Testis (tissue), 3 donors: Measurements from ENCODE around the gene EXOC4. TPM values are rescaled to one million over a fixed set of nuclear protein-coding genes. Genes with fewer than 3 reads are reported as not detected.
A peak's percentile ranks its signal among the peaks of the same experiment; 100 is the strongest.

ENCODE experiments used
- DNase-seq: peaks from one replicate; pipeline ENCODE4 v3.0.0-alpha.2; 2019
- H3K27ac ChIP-seq, 2 donors: fragments of 200-600 bp; sonication (generic); one replicate each; pipeline ENCODE4 v1.5.1; 2019
- H3K27me3 ChIP-seq: fragments of 200-600 bp; sonication (generic); one replicate; pipeline ENCODE4 v1.5.1; 2019
- H3K36me3 ChIP-seq: fragments of 200-600 bp; sonication (generic); one replicate; pipeline ENCODE4 v1.5.1; 2017; ENCODE audit warnings: low read depth; ENCODE audit errors: missing control alignments
- H3K4me1 ChIP-seq: fragments of 200-600 bp; sonication (generic); one replicate; pipeline ENCODE4 v1.5.1; 2019
- H3K4me3 ChIP-seq, 2 donors: fragments of 200-600 bp; sonication (generic); one replicate each; pipeline ENCODE4 v1.5.1; 2017 to 2019
- H3K9me3 ChIP-seq: fragments of 200-600 bp; sonication (generic); one replicate; pipeline ENCODE4 v1.5.1; 2017
- CTCF ChIP-seq, 3 experiments: fragments of 450-650 bp in 2 of 3; fragments of 200-600 bp in 1 of 3; sonication (generic) in 1 of 3; IDR thresholded peaks; one replicate each; pipeline ENCODE4 v1.5.1; 2016 to 2019; ENCODE audit warnings: antibody characterized with exemption in 3 of 3, mild to moderate bottlenecking in 2 of 3, moderate library complexity in 1 of 3
- POLR2A ChIP-seq: fragments of 450-650 bp; IDR thresholded peaks from one replicate; pipeline ENCODE4 v1.6.1; 2017; ENCODE audit warnings: antibody characterized with exemption, mild to moderate bottlenecking, moderate library complexity
- whole genome bisulfite sequencing, 2 donors: methylation state at CpG; one replicate each; pipeline ENCODE4 v1.1.5; 2018; 5-methylcytosine and 5-hydroxymethylcytosine counted together
- intact Hi-C: fragments of 100-400 bp; cut with DNase I; formaldehyde crosslinking; loops from one replicate; pipeline ENCODE4 v1.15.1; 2023; ENCODE audit warnings: low total_unique reads
- polyA plus RNA-seq: library from polyadenylated mRNA; stranded (reverse); fragments of 350-450 nt; fragmentation: Illumina TruSeq; extraction: RNeasy Lipid Tissue Mini Kit (QIAGEN cat#74804); gene quantifications from one replicate; pipeline ENCODE4 v1.2.3, GENCODE V29; 2014; ENCODE audit warnings: low read depth, low replicate concordance; ENCODE audit not compliant: insufficient read depth
- total RNA-seq, 2 donors: library from RNA; depleted of rRNA; stranded (reverse); fragments of >200 nt; gene quantifications; one replicate each; pipeline ENCODE4 v1.2.3, GENCODE V29; 2016

EXOC4 gene
- total and polyA plus RNA-seq, 3 donors from 2014 or later = 47.4 to 169 (median 142) TPM

GRCh38 chr7:133850497-133851280, 597.8 kb downstream of the EXOC4 start:
- no peaks in the 10 kb centered on the region for H3K36me3 ChIP-seq
- no peak overlapping the region for H3K27ac ChIP-seq
- no peak overlapping the region for H3K4me3 ChIP-seq
- intact Hi-C loops = no loop called here
- WGBS, 2 donors = 92 to 93% methylated on average over 5 of the region's 5 CpGs
- no peaks in the 10 kb centered on the region for H3K27me3 ChIP-seq
- no peaks in the 10 kb centered on the region for H3K9me3 ChIP-seq
- no peaks in the 10 kb centered on the region for H3K4me1 ChIP-seq
- TF ChIP-seq CTCF (IDR thresholded peaks at IDR 0.05) = no peak
- no peak for TF ChIP-seq POLR2A
- no peak for DNase-seq

- WGBS, 2 donors = 98 to 100% methylated on average over 2 of the region's 2 CpGs
Measured at GRCh38 chr7:133851411-133851810, 598.5 kb downstream of the EXOC4 start.

GRCh38 chr7:133853706-133854276, 600.9 kb downstream of the EXOC4 start:
- TF ChIP-seq POLR2A (no peak), CTCF (IDR thresholded peaks at IDR 0.05) (no peak)
- Histone ChIP-seq H3K9me3 (no peaks in the 10 kb centered on the region), H3K4me1 (no peaks in the 10 kb centered on the region), H3K27ac (no peak overlapping the region), H3K36me3 (no peaks in the 10 kb centered on the region), H3K27me3 (no peaks in the 10 kb centered on the region), H3K4me3 (no peak overlapping the region)
- peak; percentile 28 for DNase-seq
- intact Hi-C loops = no loop called here
- 77 to 82% methylated on average over 6 of the region's 6 CpGs for WGBS, 2 donors

More at GRCh38 chr7:133851411-133851810, 598.5 kb downstream of the EXOC4 start:
- intact Hi-C loops = no loop called here
- Histone ChIP-seq H3K27ac (no peak overlapping the region), H3K4me3 (no peak overlapping the region), H3K4me1 (no peaks in the 10 kb centered on the region), H3K27me3 (no peaks in the 10 kb centered on the region), H3K9me3 (no peaks in the 10 kb centered on the region), H3K36me3 (no peaks in the 10 kb centered on the region)
- no peak for TF ChIP-seq POLR2A
- no peak for DNase-seq

GRCh38 chr7:133854739-133855138, 601.9 kb downstream of the EXOC4 start:
- Histone ChIP-seq H3K4me3 (no peak overlapping the region), H3K9me3 (no peaks in the 10 kb centered on the region), H3K27me3 (no peaks in the 10 kb centered on the region), H3K4me1 (no peaks in the 10 kb centered on the region), H3K36me3 (no peaks in the 10 kb centered on the region), H3K27ac (no peak overlapping the region)
- intact Hi-C loops = no loop called here
- no peak for DNase-seq
- TF ChIP-seq CTCF (IDR thresholded peaks at IDR 0.05) (peak in 2 of 3 experiments; percentile 13 to 19), POLR2A (no peak)

- Histone ChIP-seq H3K4me1 (no peaks in the 10 kb centered on the region), H3K36me3 (no peaks in the 10 kb centered on the region), H3K27ac (no peak overlapping the region), H3K4me3 (no peak overlapping the region), H3K27me3 (no peaks in the 10 kb centered on the region), H3K9me3 (no peaks in the 10 kb centered on the region)
- TF ChIP-seq CTCF (IDR thresholded peaks at IDR 0.05) (no peak), POLR2A (no peak)
- WGBS, 2 donors = 88 to 90% methylated on average over 10 to 23 of the region's 23 CpGs
- intact Hi-C loops = no loop called here
- no peak for DNase-seq
Measured at GRCh38 chr7:133857376-133858119, 604.7 kb downstream of the EXOC4 start.
